NCI-H524 (cell line): Measurements from ENCODE around the gene IL17RD.

Experiments
- DNase-seq, 2 experiments: peaks; one replicate each; lab custom pipeline; 2025; lab: John Stamatoyannopoulos, UW

Gene IL17RD

DNA sequence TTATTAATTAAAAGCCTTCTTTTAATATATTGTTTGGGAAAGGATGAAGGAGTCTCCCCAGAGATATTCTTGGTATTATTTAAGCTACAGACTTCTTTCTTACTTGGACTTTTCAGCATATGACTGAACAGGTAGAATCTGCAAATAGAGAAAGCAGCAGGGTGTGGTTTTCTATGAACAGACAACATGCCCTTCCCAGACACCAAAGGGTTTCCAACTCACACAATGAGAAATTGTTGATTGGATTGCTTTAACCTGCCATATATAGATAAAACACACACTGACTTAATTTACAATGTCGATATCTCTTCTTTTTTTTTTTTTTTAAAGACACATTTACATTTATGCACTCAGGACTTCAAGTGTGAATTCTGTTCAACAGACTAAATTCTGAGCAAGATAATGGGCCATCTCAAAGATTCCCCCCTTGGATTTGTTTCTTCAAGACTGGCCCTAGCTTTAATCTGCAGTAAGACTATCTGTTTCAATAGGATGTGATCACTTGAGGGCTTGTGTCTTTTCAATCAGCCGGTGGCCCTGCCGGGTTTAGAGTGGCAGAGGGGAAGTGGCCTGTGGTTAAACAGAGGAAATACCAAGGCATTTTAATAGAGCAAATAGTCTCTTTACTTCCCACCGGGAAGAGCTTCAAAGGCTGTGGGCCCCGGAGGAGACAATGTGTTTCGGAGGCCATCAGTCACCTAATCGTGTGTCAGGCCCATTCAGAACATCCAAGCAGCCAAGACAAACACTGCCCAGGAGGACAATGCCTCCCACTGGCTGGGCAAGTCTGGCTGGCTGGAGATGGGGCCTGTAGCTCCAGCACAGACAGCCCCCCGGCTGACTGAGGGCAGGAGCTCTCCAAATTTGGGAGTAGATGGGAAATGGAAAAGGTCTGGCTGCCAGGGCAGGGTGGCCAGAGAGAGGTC lies 6.1 kb downstream of the IL17RD start:
- DNase-seq = no peak

GRCh38 chr3:57158325-57158724 lies 6.8 kb downstream of the IL17RD start:
- no peak for DNase-seq

GRCh38 chr3:57157545-57157944 lies 7.6 kb downstream of the IL17RD start:
- no peak for DNase-seq

GRCh38 chr3:57155310-57155643 lies 9.9 kb downstream of the IL17RD start:
- no peak for DNase-seq

GRCh38 chr3:57154470-57155309 lies 10.5 kb downstream of the IL17RD start:
- no peak for DNase-seq

DNA sequence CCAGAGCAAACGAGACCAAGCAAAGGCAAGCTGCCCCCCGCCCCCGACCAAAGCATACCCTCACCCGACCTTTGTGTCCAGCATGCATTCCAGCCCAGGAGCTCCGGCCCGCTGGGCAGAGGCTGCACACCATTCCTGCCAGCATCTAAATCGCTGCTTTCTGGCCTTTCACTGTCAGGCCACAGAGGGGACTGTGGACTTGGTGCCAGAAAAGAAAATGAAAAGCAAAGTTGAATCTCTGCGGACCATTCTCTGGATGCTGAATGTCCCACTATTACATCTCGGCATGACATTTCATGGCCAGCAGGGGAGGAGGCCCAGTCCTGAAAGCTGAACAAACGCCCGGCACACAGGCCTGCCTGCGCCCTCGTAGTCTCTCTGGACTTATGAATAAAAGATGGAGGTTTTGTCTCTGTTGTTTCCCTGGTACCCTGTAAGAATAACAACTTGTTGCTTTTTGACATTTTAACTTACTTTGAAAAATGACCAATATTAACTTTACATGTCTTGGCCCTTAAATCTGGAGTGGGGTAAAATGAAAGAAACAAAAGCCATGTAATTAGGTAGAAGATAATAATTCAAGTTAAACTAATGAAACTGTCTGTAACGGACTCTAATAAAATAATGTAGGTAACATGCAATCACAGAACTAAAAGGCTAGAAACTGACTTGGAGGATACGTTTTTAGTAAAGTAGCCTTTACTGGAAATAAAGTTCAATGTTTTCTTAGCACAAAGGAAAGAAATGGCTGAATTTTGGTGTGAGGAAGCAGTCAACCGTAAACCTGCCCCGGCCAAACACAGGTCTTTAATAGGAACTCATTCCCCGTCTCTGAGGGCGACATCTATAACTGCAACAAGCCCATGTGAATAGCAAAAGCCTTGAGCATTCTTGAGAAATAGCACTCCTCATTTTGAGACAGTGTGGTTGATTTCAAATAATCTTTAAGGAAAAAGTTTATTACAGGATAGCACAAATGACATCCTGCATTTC lies 12.7 kb downstream of the IL17RD start:
- DNase-seq = no peak

- no peak for DNase-seq
Observed at GRCh38 chr3:57151749-57152148, 13.4 kb downstream of the IL17RD start.

DNA sequence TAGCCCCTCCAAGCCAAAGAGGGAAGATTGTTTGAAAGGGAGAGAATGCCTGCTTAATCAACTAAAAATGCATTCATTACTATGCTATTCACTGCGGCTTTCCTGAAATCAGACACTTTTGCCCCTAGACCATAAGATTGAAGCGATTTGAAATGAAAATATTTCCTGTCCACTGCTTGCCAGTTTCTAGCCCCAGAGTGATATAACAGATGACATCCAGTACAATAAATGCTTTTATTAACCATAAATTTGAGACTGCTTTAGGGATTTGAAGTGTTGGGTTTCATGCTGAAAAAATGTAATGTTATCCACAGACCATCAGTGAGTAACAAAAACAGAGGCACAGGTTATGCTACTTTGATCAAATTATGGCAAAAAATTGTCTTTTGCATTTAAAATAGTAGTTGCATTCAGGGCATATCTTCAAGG lies 14.1 kb downstream of the IL17RD start:
- no peak for DNase-seq

GRCh38 chr3:57150113-57150581 lies 15.0 kb downstream of the IL17RD start:
- DNase-seq = no peak

GRCh38 chr3:57147071-57147470 lies 18.1 kb downstream of the IL17RD start:
- DNase-seq = no peak

DNA sequence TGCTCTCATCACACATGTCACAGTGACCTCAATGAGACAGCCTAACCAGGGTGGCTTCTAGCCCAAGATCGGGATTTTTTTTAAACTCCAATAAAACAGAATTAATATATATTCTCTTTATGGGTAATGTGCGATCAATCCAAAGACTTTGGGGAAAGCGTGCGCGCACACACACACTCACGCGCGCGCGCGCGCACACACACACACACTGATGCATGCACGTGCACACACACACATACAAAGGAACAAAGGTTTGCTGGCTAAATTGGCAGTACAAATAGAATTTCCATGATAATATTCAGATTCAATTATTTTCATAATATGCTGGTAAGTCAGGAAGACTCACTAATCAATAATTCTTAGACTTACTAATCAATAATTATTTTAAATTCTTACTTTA lies 19.3 kb downstream of the IL17RD start:
- DNase-seq = no peak

DNA sequence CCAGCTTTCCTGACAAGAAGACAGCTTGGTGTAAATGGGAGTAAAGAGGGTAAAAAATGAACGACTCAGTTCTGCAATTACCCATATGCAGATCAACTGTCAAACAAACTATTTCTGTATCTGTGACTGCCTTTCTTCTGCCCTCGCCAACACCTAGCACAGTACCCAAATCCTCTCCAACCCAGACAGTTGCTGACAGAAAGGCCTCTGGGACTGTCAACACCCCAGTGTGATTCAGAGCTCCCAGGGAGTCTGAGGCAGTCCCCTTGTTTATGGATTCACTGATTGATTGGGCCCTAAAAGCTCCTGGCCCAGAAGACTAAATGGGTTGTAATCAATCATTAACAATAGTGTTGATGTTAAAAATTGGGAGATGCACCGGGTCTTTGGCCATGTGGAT lies 20.2 kb downstream of the IL17RD start:
- no peak for DNase-seq

GRCh38 chr3:57143886-57144459 lies 21.2 kb downstream of the IL17RD start:
- no peak for DNase-seq

DNA sequence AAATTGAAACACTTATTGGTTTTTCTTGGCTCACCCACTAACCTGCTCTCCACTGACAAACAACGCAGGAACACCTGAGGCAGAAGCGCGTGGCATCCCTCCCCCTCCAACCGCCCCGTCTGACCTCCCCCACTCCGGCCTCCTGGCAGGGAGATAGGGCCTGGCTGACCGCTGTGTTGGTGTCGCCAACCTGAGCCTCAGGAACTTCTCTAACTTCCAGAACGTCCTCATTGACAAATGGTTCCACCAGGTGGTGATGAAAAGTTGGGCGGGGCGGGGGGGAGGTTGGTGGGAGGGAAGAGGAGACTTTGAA lies 22.8 kb downstream of the IL17RD start:
- DNase-seq = no peak

- DNase-seq = no peak
Observed at GRCh38 chr3:57141719-57142410, 23.3 kb downstream of the IL17RD start.

DNA sequence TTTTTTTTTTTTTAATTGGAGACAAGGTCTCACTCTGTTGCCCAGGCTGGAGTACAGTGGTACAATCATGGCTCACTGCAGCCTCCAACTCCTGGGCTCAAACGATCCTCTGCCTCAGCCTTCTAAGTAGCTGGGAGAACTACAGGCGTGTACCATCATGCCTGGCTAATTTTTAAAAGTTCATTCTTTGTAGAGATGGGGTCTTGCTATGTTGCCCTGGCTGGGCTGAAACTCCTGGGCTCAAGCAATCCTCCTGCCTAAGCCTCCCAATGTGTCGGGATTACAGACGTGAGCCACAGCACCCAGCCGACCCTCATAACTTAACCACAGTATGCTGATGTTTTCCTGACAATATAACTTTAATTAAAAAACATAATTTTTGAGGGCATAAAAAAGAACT lies 24.3 kb downstream of the IL17RD start:
- DNase-seq = no peak

GRCh38 chr3:57135964-57136719 lies 29.0 kb downstream of the IL17RD start:
- DNase-seq = no peak

GRCh38 chr3:57133157-57133556 lies 32.0 kb downstream of the IL17RD start:
- DNase-seq = no peak

- no peak for DNase-seq
Observed at GRCh38 chr3:57132674-57133073, 32.5 kb downstream of the IL17RD start.

DNA sequence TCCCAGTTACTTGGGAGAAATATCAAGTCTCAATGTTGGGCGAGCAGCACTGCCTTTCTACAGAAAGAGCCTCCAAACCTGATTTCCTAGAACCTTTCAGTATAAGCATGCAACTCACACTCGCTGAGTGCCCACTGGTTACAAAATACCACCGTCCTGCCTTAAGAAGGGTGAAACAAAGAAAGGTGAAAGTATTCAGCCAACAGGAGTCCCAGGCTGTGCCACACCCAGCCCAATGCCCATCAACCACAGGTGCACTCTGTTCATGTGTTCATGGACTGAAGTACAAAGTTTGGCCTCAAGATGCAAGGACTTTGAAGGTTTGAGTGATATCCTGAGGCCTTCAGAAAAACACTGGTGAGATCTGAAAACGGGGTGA lies 34.0 kb downstream of the IL17RD start:
- no peak for DNase-seq
